Stimulated activated CD4-positive, alpha-beta T cell treated with anti-CD3 and anti-CD28 coated beads, TNF-alpha, amount 100 ng/mL, for 1 hour (primary cell): ENCODE data around the gene TCEA2.
A peak's percentile ranks its signal among the peaks of the same experiment; 100 is the strongest.

Source experiments
- DNase-seq, 3 donors: peaks; one replicate each; pipeline ENCODE4 v3.0.0-alpha.2; 2020; ENCODE audit warnings: low read depth in 3 of 3, low spot score in 1 of 3

The TCEA2 gene

GRCh38 chr20:64091340-64091739 is 28.3 kb downstream of the TCEA2 start:
- DNase-seq, result no peak

- no peak for DNase-seq
Measured at GRCh38 chr20:64091770-64092169, 28.8 kb downstream of the TCEA2 start.

- DNase-seq, result no peak
Measured at GRCh38 chr20:64092258-64093012, 29.4 kb downstream of the TCEA2 start.

DNA sequence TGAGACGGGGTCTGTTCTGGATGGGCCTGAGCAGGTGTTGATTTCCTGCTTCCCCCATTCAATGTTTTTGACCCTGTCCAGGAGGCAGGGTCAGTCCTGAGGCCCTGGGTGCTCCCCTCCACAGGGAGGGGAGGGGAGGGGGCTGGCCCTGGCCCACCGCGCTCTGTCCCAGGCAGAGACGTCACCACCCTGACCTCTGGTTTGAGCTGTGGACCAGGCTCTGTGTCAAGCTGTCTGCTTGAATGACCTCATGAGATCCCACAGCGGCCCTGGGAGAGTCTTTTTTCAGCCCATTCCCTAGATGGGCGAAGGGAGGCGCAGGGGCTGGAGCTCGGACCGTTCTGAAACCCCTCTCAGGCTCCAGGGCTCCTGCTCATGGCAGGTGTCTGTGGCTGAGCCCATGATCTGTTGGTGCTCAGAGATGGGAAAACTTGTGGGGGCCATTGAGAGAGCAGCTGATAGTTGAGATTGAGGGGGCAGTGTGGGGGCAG is 30.1 kb downstream of the TCEA2 start:
- DNase-seq, result no peak

DNA sequence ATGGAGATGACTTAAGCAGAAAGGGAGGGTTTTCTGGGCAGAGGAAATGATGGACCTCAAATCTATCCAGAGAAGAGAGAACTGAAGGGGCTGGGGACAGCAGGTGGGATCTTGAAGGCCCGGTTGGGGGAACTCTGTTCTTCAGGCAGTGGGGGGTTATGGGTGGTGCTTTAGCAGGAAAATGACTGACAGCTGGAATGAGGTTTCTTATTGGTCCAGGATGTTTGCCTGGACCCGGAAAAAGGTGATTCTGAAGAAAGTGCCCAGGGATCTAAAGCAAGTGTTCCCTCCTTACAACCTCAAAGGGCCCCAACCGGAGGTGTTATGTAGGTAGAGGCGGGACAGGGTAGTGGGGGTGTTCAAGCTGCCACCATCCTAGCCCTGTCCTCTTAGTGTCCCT is 32.5 kb downstream of the TCEA2 start:
- DNase-seq, result no peak

DNA sequence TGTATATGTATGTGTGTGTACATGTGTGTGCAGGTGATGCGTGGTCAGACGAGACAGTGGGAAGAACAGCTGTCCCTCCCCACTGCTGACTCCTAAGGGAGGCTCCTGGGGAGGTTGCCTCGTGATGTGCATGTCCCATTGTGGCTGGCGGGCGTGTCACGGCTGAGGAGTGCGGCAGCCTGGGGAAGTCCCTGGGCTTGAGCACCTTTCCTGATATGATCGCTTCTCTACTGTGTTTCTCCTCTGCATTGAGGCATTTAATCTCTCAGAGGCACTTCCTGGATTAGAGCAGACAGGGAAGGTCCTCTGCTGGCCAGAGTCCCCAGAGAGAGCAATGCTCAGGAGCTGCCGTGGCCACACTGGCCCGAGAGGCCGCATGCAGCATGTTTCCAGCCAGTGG is 32.9 kb downstream of the TCEA2 start:
- no peak for DNase-seq

DNA sequence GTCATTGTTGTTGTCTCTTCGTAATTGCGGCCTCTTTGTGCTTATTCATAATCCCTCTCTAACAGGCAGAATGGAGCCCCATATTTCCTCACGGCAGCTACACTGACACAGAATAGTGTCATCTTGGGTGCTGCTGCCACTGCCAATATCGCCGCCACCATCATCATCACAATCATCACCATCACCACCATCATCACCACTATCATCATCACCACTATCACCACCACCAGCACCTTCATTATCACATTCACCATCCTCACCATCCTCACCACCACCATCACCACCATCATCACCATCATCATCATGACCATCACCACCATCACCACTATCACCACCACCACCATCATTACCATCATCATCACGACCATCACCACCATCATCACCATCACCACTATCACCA is 33.5 kb downstream of the TCEA2 start:
- no peak for DNase-seq

DNA sequence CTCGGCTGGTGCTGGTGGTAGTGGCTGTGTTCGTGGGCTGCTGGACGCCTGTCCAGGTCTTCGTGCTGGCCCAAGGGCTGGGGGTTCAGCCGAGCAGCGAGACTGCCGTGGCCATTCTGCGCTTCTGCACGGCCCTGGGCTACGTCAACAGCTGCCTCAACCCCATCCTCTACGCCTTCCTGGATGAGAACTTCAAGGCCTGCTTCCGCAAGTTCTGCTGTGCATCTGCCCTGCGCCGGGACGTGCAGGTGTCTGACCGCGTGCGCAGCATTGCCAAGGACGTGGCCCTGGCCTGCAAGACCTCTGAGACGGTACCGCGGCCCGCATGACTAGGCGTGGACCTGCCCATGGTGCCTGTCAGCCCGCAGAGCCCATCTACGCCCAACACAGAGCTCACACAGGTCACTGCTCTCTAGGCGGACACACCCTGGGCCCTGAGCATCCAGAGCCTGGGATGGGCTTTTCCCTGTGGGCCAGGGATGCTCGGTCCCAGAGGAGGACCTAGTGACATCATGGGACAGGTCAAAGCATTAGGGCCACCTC is 35.5 kb downstream of the TCEA2 start:
- DNase-seq, result no peak

GRCh38 chr20:64099086-64099786 is 36.2 kb downstream of the TCEA2 start:
- no peak for DNase-seq

DNA sequence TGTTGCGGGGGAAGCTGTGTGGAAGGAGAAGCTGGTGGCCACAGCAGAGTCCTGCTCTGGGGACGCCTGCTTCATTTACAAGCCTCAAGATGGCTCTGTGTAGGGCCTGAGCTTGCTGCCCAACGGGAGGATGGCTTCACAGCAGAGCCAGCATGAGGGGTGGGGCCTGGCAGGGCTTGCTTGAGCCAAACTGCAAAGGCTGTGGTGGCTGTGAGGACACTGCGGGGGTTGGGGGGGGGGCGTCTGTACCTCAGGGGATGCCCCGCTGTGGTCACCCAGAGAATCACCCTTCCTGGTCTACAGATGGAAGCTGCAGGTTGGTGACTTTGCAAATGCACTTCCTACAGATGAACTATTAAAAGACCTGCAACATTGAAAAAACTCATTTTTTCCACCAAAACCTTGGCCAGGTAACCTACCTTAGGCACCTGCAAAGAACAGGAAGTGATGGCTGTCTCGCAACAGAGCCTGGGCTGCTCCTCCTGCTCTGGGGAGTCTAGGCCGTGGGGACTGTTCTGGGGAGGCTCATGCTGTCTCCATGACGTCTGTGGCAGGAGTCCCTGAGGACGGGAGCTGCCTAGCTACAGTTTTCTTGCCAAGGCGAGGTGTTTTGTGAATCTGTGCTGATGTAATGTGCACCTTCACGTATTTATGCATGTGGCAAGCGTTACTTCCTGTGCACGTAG is 37.0 kb downstream of the TCEA2 start:
- no peak for DNase-seq

DNA sequence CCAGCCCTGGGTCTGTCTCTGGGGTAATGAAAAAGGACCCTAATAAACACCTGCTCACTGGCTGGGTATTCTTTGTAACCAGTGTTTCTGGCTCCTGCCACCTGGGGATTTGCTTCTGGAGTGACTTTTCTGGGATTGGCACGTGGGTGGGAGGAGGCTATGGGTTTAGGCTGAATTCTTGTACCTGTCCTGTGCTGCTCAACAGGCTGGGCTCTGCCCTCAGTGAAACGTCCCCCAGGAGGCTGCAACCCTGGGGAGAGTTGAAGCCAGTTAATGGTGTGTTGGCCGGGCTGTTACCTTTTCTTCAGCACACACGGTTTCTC is 37.5 kb downstream of the TCEA2 start:
- DNase-seq, result no peak

DNA sequence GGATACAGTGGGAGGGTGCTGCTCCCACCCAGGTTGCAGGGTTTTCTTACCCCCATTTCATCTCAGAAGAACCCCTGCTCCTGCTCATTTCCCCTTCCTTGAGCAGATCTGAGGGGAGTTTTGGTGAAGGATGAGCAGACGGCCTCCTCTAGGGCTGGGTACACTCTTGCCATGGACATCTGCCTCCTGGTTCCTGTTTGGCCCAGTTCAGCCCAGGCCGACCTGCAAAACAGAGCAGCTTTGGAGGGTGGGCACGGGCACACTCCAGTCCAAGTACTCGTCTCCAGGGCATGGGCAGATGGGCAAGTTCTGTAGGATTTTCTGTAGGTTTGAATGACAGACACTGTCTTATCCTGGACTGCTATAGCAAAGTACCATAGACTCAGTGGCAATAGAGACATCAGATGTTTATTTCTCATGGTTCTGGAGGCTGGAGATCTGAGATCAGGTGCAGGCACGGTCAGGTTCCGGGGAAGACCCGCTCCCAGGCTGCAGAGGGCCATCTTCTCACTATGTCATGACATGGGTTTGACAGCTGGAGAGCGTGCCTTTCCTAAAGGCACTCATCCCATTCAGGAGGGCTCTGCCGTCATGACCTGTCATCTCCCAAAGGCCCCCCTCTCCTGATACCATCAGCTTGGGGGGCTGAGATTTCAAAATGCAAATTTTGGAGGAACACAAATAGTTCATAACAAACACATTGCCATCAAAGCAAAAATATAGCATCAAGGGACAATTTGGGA is 38.1 kb downstream of the TCEA2 start:
- no peak for DNase-seq

DNA sequence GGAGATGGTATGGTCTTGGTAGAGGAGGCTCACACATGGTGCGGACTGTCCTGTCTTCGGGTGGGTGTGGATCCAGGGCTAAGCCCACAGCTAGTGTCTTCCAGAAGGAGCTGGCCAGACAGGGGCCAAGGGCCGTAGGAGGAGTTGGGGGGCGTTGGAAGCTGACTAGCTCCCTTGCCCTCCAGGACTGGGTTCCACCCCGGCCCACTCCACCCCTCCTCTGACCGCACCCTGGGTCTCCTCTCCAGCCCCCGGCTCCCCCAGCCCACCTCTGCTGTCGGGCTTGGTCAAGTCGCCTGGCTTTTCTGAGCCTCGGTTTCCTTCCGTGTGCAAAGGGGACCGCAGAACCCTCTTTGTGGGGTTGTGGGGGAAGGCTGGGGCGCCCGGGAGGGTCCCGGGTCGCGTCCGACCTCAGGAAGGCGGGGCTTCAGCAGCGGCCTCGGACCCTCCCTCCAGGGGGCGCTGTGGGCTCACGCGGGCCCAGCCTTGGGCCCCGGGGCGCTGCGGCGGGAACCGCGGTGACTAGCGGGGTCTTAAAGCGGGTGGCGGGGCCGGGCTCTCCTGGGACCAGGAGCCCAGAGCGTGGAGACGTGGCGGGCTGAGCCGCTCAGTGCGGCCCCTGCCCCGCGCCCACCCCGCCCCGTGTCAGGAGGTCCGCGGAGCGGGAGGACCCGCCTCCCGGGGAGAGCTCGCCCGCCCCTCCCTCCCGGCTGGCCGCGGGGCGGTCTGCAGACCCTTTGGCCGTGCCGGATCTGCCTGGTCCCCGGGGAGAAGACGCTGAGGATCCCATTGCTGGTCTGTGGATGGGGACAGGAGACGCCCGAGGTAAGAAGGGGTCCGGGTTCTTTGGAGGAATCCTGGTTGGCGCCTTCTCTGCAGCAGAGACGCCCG is 39.0 kb downstream of the TCEA2 start:
- peak in 2 of 3 donors; percentile 36 to 66 for DNase-seq

GRCh38 chr20:64102647-64103354 is 39.8 kb downstream of the TCEA2 start:
- no peak for DNase-seq

DNA sequence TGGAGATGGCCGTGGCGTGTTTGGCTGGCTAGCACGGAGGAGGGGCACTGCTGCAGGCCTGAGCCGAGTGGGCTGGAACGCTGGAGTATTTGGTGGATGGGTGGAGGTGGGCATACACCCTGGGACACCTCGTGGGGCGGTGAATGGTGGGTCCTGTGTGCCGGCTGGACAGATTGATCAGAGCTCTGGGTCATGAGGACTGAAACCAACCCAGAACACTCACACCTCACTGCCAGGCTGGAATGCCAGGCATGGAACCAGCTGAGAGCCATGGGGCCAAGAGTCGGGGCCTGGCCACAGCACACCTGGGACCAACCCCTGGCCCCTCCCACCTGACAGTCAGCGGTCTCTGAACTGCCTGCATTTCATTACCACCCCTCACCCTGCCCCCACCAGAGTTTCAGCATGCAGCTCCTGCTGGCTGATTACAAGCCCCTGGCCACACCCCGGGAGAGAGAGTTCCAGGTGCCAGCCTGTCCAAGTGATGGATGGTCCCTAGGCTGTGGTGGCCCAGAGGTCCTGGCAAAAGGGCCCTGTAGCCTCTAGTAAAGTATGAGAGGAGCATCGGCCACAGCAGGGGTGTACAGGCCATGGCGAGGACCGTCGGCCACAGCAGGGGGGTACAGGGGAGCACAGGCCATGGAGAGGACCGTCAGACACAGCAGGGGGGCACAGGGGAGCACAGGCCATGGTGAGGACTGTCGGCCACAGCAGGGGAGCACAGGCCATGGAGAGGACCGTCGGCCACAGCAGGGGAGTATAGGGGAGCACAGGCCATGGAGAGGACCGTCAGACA is 41.1 kb downstream of the TCEA2 start:
- DNase-seq, result no peak

DNA sequence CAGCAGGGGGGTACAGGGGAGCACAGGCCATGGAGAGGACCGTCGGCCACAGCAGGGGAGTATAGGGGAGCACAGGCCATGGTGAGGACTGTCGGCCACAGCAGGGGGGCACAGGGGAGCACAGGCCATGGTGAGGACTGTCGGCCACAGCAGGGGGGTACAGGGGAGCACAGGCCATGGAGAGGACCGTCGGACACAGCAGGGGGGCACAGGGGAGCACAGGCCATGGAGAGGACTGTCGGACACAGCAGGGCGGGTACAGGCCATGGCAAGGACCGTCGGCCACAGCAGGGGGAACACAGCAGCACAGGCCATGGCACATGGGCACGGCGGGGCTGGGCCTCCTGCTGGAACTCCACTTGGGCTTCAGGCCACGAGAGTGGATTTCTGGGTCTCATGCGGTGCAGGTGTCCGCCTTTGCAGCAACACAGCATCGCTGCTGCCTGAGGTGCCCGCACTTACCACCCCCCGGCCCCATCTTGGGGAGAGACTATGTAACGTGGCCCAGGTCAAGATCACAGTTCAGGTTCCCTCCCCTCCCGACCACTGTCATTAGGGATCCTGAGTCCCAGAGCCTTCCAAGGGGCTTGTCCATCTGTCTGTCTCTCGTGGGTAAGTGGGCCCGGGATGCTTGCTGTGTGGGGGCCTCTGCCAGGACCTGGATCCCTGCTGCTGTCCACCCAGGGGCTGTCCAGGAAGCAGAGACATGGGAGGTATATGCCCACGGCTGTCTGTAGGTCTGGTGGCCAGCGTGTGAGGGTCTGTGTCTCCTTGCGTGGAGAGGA is 41.9 kb downstream of the TCEA2 start:
- DNase-seq, result no peak

DNA sequence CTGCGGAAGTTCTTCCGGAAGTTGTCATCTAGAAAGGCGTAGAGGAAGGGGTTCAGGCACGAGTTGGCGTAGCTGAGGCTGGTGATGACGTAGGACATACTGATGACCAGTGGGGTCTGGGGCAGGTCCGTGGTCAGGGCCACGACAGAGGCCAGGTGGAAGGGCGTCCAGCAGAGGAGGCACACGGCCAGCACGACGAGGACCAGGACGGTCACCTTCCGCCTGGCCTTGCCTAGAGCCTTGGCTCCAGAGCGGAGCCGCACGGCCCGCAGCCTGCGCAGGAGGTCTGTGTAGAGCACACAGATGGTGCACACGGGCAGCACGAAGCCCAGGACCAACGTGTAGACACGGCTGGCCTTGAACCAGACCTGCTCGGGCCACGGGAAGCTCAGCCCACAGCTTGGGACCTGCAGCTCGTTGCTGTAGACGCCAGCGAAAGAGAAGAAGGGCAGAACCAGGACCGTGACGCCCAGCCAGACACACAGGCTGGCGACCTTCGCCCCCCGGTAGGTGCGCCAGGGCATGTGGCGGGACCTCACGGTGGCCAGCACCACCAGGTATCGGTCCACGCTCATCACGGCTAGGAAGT is 42.9 kb downstream of the TCEA2 start:
- DNase-seq, result no peak
